Aorta (tissue), 5 donors: ENCODE measurements around the gene DNAJC5G. TPM values are rescaled to one million over a fixed set of nuclear protein-coding genes. Genes with fewer than 3 reads are reported as not detected.

Source experiments
- ATAC-seq: fragments of 200-7000 bp; cut with Tn5 transposase; one replicate; pipeline ENCODE4 v1.9.1; 2022; ENCODE audit warnings: moderate library complexity; ENCODE audit not compliant: low FRiP score
- DNase-seq, 2 donors: peaks; one replicate each; pipeline ENCODE4 v3.0.0-alpha.2; 2020
- H3K27ac ChIP-seq, 2 donors: one replicate each; pipeline ENCODE4 v1.5.1; 2013; ENCODE audit warnings: low read length in 2 of 2, mild to moderate bottlenecking in 2 of 2, moderate library complexity in 2 of 2, control low read depth in 1 of 2, inconsistent platforms in 1 of 2, low read depth in 1 of 2
- H3K27me3 ChIP-seq, 2 donors: one replicate each; pipeline ENCODE4 v1.6.1; 2013; ENCODE audit warnings: control low read depth in 1 of 2, low read length in 1 of 2, mild to moderate bottlenecking in 1 of 2, moderate library complexity in 1 of 2; ENCODE audit not compliant: insufficient read depth in 2 of 2, control insufficient read depth in 1 of 2
- H3K36me3 ChIP-seq, 2 donors: one replicate each; pipeline ENCODE4 v1.6.1; 2013; ENCODE audit warnings: control low read depth in 1 of 2, low read length in 1 of 2, mild to moderate bottlenecking in 1 of 2; ENCODE audit not compliant: insufficient read depth in 2 of 2, control insufficient read depth in 1 of 2
- H3K4me1 ChIP-seq, 2 donors: one replicate each; pipeline ENCODE4 v1.6.1; 2013; ENCODE audit warnings: low read length in 2 of 2, control low read depth in 1 of 2, mild to moderate bottlenecking in 1 of 2, moderate library complexity in 1 of 2; ENCODE audit not compliant: insufficient read depth in 2 of 2, control insufficient read depth in 1 of 2
- H3K4me3 ChIP-seq, 2 donors: one replicate each; pipeline ENCODE4 v1.5.1; 2013; ENCODE audit warnings: low read length in 2 of 2, control low read depth in 1 of 2, mild to moderate bottlenecking in 1 of 2
- H3K9me3 ChIP-seq: one replicate; pipeline ENCODE4 v1.6.1; 2013; ENCODE audit warnings: mild to moderate bottlenecking, low read length; ENCODE audit not compliant: control insufficient read depth
- WGBS, 2 donors: extraction: QIAGEN DNeasy Blood & Tissue Kit; methylation state at CpG; one replicate each; pipeline ENCODE4 v1.1.7; 2013; 5-methylcytosine and 5-hydroxymethylcytosine counted together
- intact Hi-C, 2 donors: fragments of 100-400 bp; cut with DNase I; formaldehyde crosslinking; loops; one replicate each; pipeline versions ENCODE4 v1.14.2 to v1.15.0; 2022
- polyA plus RNA-seq, 2 donors: library from polyadenylated mRNA; stranded (reverse); fragments of 200-250 nt; gene quantifications; one replicate each; pipeline ENCODE4 v1.2.3, GENCODE V29; 2013
- total RNA-seq, 2 donors: library from RNA; stranded (reverse); fragmentation: NEBNext Ultra II Directional; extraction: Animal tissue kit (Norgen Biotek cat#: 25700); gene quantifications; one replicate each; pipeline ENCODE4 v1.2.1, GENCODE V29; 2021
- donor health status: healthy with polysubstance abuse.
- donor health status: Bipolar disorder and iron deficiency.
- donor health status: DM: no; HTN: no; CAD: no.
- donor health status: DM: no; HTN: no; CAD: no.
- donor health status: DM: yes; HTN: yes; CAD: no.

The DNAJC5G gene
- total and polyA plus RNA-seq, 4 donors = 2.3 TPM; not detected in 2

DNA sequence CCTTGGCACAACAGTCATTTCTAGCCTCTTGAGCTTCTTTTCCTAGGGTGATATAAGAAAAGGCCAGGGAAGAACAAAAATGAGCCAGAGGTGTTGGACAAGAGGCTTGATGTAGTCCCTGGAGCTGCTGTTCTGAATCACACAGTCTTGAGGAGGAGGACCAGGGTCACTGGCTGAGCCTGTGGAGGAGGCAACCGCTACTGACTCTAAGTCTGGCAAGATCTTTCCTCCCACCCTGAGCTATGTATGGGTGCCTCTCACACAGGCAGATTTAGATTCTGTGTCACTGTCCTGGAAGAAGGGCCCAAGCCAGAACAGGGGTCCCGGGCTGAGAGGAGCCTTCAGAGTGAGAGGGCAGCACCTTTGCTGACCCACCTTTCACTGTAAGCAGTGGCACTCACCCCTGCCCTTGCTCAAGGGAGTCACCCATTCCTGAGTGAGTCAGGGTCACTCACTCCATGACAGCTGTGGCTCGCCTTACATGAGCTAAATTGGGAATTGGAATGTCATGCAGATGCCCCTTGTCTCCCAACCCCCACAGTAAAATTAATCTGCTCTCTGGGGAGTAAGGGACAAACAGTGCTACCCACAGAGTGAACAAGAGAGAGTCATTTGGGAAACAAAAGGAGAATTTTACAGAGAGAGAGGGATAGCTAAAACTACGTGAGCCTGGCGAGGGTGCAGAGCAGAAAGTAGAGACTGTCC, 6.8 kb downstream of the DNAJC5G start, which contains the start of gene TRIM54:
TRIM54 (plus strand) TSS at position 575 of the 705 bp plus-strand sequence. CDS start 303 bp downstream, outside the sequence.
- ATAC-seq (peak; percentile 26), DNase-seq (no peak)
- Histone ChIP-seq H3K9me3 (no peaks in the 10 kb centered on the region), H3K27ac (no peak within 1 kb of the TSS), H3K36me3 (no peaks in the 10 kb centered on the region), H3K4me3 (no peak within 1 kb of the TSS), H3K4me1 (no peaks in the 10 kb centered on the region), H3K27me3 (no peaks in the 10 kb centered on the region)
- 63% methylated on average over 5 of the region's 5 CpGs for WGBS, 2 donors
- intact Hi-C loops = loop anchor here (2.0 to 10.0 kb wide), 5 partner anchors 110 to 320 kb away; no protein-coding TSS in a partner anchor

DNA sequence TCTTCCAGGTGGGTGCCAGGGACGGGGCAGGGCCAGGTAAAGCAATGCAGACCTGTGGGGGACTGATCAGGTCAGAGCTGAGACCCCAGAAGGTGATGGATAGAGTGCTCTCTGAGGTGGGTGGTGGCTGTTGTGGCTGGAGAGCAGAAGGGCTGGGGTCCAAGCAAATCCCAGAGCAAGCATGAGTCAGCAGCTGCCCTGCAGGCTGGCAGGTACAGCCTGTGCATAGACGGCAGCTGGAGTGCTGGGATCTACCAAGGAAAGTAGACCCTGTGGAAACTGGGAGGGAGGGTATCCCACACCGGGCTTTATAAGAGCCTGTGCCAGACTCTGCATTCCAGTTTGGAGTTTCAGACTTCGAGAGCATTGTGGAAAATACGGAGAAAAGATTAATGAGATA, 7.7 kb downstream of the DNAJC5G start:
- H3K4me3 ChIP-seq = no peak overlapping the region
- H3K4me1 ChIP-seq = no peaks in the 10 kb centered on the region
- DNase-seq (no peak), ATAC-seq (no peak)
- intact Hi-C loops = loop anchor here (5.0 to 10.0 kb wide), 3 partner anchors 111 to 321 kb away; no protein-coding TSS in a partner anchor
- H3K27ac ChIP-seq = no peak overlapping the region
- no peaks in the 10 kb centered on the region for H3K9me3 ChIP-seq
- WGBS, 2 donors = 17 to 27% methylated on average over 5 of the region's 5 CpGs
- no peaks in the 10 kb centered on the region for H3K27me3 ChIP-seq
- H3K36me3 ChIP-seq = no peaks in the 10 kb centered on the region

DNA sequence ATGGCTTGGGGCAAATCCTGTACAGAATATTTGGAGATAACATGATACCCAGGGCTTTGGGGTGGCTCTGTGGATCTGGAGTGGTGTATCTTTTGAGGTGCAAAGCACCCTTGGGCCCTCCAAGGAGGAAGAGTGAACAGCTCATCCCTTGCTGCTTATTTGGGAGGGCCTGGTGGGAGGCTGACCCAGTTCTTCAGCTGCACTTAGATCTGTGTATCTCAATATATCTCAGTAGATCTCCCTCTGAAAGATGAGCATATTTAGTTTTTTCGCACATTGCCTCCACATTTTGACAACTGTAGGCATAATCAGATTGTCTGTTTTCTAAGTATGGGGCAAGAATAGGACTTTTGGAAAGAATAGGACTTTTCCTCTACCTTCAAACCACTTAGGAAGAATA, 9.8 kb downstream of the DNAJC5G start:
- ATAC-seq (no peak), DNase-seq (no peak)
- no peaks in the 10 kb centered on the region for H3K27me3 ChIP-seq
- H3K36me3 ChIP-seq = no peaks in the 10 kb centered on the region
- intact Hi-C loops = loop anchor here (5.0 to 10.0 kb wide), 3 partner anchors 113 to 323 kb away; no protein-coding TSS in a partner anchor
- no peaks in the 10 kb centered on the region for H3K9me3 ChIP-seq
- H3K4me3 ChIP-seq = no peak overlapping the region
- no peaks in the 10 kb centered on the region for H3K4me1 ChIP-seq
- WGBS, 2 donors = 90 to 97% methylated on average over 1 of the region's 1 CpG
- H3K27ac ChIP-seq = no peak overlapping the region

DNA sequence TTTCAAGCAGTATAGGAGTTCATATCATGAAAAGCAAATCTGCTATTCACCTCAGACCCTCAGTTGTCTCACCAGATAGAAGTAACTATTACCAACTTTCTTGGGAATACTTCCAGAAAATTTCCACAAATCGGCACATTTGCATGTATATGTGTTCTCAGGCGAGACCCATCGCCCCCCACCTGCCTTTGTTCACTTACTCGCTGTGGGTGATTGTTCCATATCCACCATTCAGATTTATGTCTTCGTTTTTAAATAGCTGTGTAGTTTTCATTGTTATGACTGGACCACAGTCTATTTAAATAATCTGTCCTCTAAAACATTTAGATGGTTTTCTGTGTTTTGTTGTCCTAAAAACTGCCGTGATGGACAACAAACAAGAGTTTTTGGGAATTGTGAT, 10.2 kb downstream of the DNAJC5G start:
- 61 to 66% methylated on average over 6 of the region's 6 CpGs for WGBS, 2 donors
- intact Hi-C loops = loop anchor here in 1 of 2 donors (10.0 kb wide), 1 partner anchor 321 kb away; no protein-coding TSS in a partner anchor
- no peaks in the 10 kb centered on the region for H3K27me3 ChIP-seq
- no peaks in the 10 kb centered on the region for H3K4me1 ChIP-seq
- H3K27ac ChIP-seq = no peak overlapping the region
- H3K9me3 ChIP-seq = no peaks in the 10 kb centered on the region
- no peaks in the 10 kb centered on the region for H3K36me3 ChIP-seq
- ATAC-seq = no peak
- no peak overlapping the region for H3K4me3 ChIP-seq
- no peak for DNase-seq

DNA sequence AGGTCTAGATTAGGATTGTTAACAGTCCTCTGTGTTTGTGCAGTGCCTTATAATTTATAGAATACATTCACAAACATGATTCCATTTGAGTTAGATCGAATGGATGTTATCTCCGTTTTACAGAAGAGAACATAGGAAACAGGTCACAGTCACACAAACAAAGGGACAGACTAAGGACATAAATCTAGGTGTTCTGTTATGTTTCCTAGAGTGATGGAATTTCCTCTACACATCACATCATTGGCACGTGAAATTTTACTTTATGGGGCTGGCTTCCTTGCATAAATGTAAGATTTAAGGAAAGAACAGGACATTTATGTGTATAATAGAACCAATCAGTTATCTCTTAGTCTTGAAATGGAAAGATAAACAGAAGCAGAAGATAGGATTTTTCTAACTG, 13.4 kb downstream of the DNAJC5G start:
- Histone ChIP-seq H3K4me1 (peaks cover 0 to 4% of the 10 kb centered on the region in 2 donors), H3K36me3 (no peaks in the 10 kb centered on the region), H3K4me3 (no peak overlapping the region), H3K9me3 (no peaks in the 10 kb centered on the region), H3K27ac (no peak overlapping the region), H3K27me3 (no peaks in the 10 kb centered on the region)
- no peak for DNase-seq
- intact Hi-C loops = loop anchor here in 1 of 2 donors (10.0 kb wide), 1 partner anchor 324 kb away; no protein-coding TSS in a partner anchor
- 9 to 18% methylated on average over 3 of the region's 3 CpGs for WGBS, 2 donors
- no peak for ATAC-seq

DNA sequence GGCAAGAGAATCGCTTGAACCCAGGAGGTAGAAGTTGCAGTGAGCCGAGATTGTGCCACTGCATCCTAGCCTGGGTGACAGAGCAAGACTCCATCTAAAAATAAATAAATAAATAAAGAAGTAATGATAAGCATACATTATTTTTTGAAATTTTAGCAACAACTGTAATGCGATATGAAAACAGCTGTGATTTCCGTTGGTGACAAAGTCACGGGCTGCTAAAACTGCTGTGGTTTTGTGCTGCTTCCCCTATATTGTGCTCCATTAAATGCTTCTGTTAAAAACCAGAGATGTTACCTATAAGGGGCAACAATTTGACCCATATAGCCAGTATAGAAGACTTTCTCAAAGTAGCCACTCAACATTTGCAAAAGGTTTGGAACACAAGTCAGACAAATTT, 15.3 kb downstream of the DNAJC5G start:
- WGBS, 2 donors = 85 to 92% methylated on average over 5 of the region's 5 CpGs
- no peak overlapping the region for H3K27ac ChIP-seq
- H3K4me3 ChIP-seq = no peak overlapping the region
- no peaks in the 10 kb centered on the region for H3K27me3 ChIP-seq
- no peaks in the 10 kb centered on the region for H3K9me3 ChIP-seq
- peaks cover 0 to 4% of the 10 kb centered on the region in 2 donors for H3K4me1 ChIP-seq
- no peak for DNase-seq
- H3K36me3 ChIP-seq = no peaks in the 10 kb centered on the region
- no peak for ATAC-seq
- intact Hi-C loops = no loop called here

DNA sequence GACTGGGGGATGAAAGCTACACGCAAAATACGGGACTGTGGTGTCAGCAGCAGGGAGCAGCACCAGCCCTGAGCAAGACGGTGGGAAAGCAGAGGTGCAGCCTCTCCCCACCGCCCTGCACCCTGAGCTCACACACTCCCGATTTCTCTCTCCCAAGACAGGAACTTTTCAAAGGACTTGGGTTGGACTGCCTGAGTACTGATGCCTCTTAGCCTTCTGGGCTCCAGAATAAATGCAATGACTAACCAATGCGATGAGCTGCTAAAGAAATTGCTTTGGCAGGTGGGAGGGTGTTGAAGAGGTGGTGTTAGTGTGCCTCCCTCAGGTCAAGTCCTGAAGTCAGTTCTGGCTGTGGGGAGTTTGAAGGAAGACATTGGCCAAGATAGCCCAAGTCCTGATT, 16.6 kb downstream of the DNAJC5G start:
- Histone ChIP-seq H3K9me3 (no peaks in the 10 kb centered on the region), H3K4me1 (peaks cover 0 to 4% of the 10 kb centered on the region in 2 donors), H3K36me3 (no peaks in the 10 kb centered on the region), H3K27me3 (no peaks in the 10 kb centered on the region), H3K27ac (no peak overlapping the region), H3K4me3 (no peak overlapping the region)
- DNase-seq = no peak
- no peak for ATAC-seq
- 20 to 21% methylated on average over 6 of the region's 6 CpGs for WGBS, 2 donors
- intact Hi-C loops = no loop called here

DNA sequence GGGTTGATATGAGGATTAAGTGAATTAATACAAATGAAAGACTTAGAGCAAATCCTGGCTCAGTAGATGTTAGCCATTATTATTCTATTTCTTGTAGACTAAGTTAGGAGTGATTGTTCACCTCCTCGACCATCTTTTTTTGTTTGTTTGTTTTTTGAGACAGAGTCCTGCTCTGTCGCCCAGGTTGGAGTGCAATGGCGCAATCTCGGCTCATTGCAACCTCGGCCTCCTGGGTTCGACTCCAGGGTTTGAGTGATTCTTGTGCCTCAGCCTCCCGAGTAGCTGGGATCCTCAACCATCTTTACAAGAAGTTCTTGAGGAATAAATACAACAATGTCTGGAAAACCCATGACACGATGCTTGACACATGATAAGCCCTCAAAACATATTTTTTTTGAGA, 19.7 kb downstream of the DNAJC5G start:
- WGBS, 2 donors = 87 to 88% methylated on average over 8 of the region's 8 CpGs
- intact Hi-C loops = no loop called here
- no peaks in the 10 kb centered on the region for H3K9me3 ChIP-seq
- H3K36me3 ChIP-seq = no peaks in the 10 kb centered on the region
- no peak for DNase-seq
- no peak for ATAC-seq
- H3K27me3 ChIP-seq = no peaks in the 10 kb centered on the region
- no peak overlapping the region for H3K27ac ChIP-seq
- peaks cover 0 to 4% of the 10 kb centered on the region in 2 donors for H3K4me1 ChIP-seq
- no peak overlapping the region for H3K4me3 ChIP-seq

DNA sequence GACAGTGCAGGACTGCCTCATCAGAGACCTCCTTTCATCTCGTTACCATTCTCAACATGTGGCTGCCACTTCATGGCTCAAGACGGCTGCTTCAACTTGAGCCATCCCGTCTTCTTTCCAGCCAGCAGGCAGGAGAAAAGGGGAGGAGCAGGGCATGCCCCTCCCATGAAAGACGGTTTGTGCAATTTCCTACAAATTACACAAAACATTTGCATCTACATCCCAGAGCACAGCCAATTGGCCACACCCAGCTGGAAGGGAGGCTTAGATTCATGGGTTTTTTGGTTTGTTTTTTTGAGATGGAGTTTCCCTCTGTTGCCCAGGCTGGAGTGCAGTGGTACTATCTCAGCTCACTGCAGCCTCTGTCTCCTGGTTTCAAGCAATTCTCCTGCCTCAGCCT, 21.2 kb downstream of the DNAJC5G start:
- Histone ChIP-seq H3K36me3 (no peaks in the 10 kb centered on the region), H3K27me3 (no peaks in the 10 kb centered on the region), H3K4me3 (no peak overlapping the region), H3K9me3 (no peaks in the 10 kb centered on the region), H3K27ac (no peak overlapping the region), H3K4me1 (peaks cover 0 to 4% of the 10 kb centered on the region in 2 donors)
- ATAC-seq = no peak
- intact Hi-C loops = no loop called here
- DNase-seq = no peak
- WGBS, 2 donors = 41 to 49% methylated on average over 4 of the region's 4 CpGs
